HG03565 (cell line): ENCODE measurements around the gene CYB561A3.
"Not testable (repeated sequence)": the region's sequence is repeated elsewhere in the genome, so short reads cannot be mapped to it uniquely, and the experiment has no call there.

ENCODE experiments used
- ATAC-seq: cut with Tn5 transposase; IDR thresholded peaks from one replicate; pipeline ENCODE4 v1.9.1; 2021; ENCODE audit warnings: mild to moderate bottlenecking, moderate library complexity; ENCODE audit not compliant: unreplicated experiment

CYB561A3 gene

GRCh38 chr11:61361741-61362541 is at the start of gene CYB561A3, which contains the start of gene TMEM138:
Gene CYB561A3, minus strand, starts transcription at chr11:61361882. Its CDS starts 5,169 bp downstream, at chr11:61356713.
Gene TMEM138, plus strand, starts transcription at chr11:61362374. Its CDS starts 2,017 bp downstream, at chr11:61364391.
- peak; percentile 77 for ATAC-seq

GRCh38 chr11:61406991-61407728 is 45.5 kb upstream of the CYB561A3 start:
- no peak for ATAC-seq

- no peak for ATAC-seq
Measured at GRCh38 chr11:61406067-61406466, 44.4 kb upstream of the CYB561A3 start.

GRCh38 chr11:61404641-61405040 is 43.0 kb upstream of the CYB561A3 start:
- ATAC-seq: no peak

- no peak for ATAC-seq
Measured at GRCh38 chr11:61404103-61404502, 42.4 kb upstream of the CYB561A3 start.

- no peak for ATAC-seq
Measured at GRCh38 chr11:61403658-61404057, 42.0 kb upstream of the CYB561A3 start.

- ATAC-seq: no peak
Measured at GRCh38 chr11:61401573-61401972, 39.9 kb upstream of the CYB561A3 start.

- ATAC-seq: no peak
Measured at GRCh38 chr11:61401173-61401572, 39.5 kb upstream of the CYB561A3 start.

- ATAC-seq: no peak
Measured at GRCh38 chr11:61392981-61393595, 31.4 kb upstream of the CYB561A3 start.

GRCh38 chr11:61390161-61390560 is 28.5 kb upstream of the CYB561A3 start:
- no peak for ATAC-seq

GRCh38 chr11:61384271-61385242 is 22.9 kb upstream of the CYB561A3 start:
- no peak for ATAC-seq

- not testable (repeated sequence) for ATAC-seq
Measured at GRCh38 chr11:61383859-61384258, 22.2 kb upstream of the CYB561A3 start.

GRCh38 chr11:61380884-61381283 is 19.2 kb upstream of the CYB561A3 start:
- ATAC-seq: no peak

GRCh38 chr11:61378713-61379313 is 17.1 kb upstream of the CYB561A3 start:
- no peak for ATAC-seq

GRCh38 chr11:61377461-61378160 is 15.9 kb upstream of the CYB561A3 start:
- no peak for ATAC-seq

GRCh38 chr11:61375761-61376108 is 14.1 kb upstream of the CYB561A3 start:
- ATAC-seq: no peak

- ATAC-seq: no peak
Measured at GRCh38 chr11:61372659-61373420, 11.2 kb upstream of the CYB561A3 start.

GRCh38 chr11:61370349-61371005 is 8.8 kb upstream of the CYB561A3 start:
- no peak for ATAC-seq
